ENCODE data around the gene OR5B17. TPM values are rescaled to one million over a fixed set of nuclear protein-coding genes. Genes with fewer than 3 reads are reported as not detected.

OR5B17 gene
- total RNA-seq, 1 experiment from 2014 or later: not detected

DNA sequence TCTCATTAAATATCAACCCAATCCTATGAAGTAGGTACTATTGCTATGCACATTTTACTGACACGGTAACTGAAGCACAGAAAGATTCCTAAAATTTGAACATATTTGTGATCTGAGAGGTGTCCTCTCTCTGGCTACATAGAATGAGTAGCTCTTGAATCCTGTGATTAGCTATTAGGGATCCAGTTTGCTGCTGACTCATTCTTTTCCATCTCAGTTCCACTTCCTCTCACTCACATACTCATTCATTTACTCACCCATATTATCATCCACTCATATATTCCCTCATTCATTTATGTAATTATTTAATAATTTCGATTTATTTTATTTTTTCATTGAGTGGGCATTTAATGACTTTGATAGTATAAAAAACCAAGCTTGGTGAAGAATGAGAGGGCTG lies 42.7 kb downstream of the OR5B17 start:
- no peak overlapping the region for H3K4me3 Mint-ChIP-seq
- no peak overlapping the region for H3K27ac Mint-ChIP-seq
- H3K36me3 Mint-ChIP-seq: peaks cover 7% of the 10 kb centered on the region
- H3K4me1 Mint-ChIP-seq: no peaks in the 10 kb centered on the region
- no peak for DNase-seq (ENCODE audit: low spot score)
- H3K9me3 Mint-ChIP-seq: peaks cover 30% of the 10 kb centered on the region
- TF ChIP-seq NFYB (CRISPR knock-in tag; conservative IDR thresholded peaks at IDR 0.05; ENCODE audit: low read depth): no peak
- TF ChIP-seq, protein P1, sequence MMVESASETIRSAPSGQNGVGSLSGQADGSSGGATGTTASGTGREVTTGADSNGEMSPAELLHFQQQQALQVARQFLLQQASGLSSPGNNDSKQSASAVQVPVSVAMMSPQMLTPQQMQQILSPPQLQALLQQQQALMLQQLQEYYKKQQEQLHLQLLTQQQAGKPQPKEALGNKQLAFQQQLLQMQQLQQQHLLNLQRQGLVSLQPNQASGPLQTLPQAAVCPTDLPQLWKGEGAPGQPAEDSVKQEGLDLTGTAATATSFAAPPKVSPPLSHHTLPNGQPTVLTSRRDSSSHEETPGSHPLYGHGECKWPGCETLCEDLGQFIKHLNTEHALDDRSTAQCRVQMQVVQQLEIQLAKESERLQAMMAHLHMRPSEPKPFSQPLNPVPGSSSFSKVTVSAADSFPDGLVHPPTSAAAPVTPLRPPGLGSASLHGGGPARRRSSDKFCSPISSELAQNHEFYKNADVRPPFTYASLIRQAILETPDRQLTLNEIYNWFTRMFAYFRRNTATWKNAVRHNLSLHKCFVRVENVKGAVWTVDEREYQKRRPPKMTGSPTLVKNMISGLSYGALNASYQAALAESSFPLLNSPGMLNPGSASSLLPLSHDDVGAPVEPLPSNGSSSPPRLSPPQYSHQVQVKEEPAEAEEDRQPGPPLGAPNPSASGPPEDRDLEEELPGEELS (CRISPR knock-in tag; IDR thresholded peaks at IDR 0.05): no peak
- TF ChIP-seq, protein P2, sequence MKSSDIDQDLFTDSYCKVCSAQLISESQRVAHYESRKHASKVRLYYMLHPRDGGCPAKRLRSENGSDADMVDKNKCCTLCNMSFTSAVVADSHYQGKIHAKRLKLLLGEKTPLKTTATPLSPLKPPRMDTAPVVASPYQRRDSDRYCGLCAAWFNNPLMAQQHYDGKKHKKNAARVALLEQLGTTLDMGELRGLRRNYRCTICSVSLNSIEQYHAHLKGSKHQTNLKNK (CRISPR knock-in tag; IDR thresholded peaks at IDR 0.05): no peak
- TF ChIP-seq, protein P3, sequence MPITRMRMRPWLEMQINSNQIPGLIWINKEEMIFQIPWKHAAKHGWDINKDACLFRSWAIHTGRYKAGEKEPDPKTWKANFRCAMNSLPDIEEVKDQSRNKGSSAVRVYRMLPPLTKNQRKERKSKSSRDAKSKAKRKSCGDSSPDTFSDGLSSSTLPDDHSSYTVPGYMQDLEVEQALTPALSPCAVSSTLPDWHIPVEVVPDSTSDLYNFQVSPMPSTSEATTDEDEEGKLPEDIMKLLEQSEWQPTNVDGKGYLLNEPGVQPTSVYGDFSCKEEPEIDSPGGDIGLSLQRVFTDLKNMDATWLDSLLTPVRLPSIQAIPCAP (CRISPR knock-in tag; IDR thresholded peaks at IDR 0.05): no peak
- TF ChIP-seq CBFB (CRISPR knock-in tag; IDR thresholded peaks at IDR 0.05; ENCODE audit: low read depth): no peak
- TF ChIP-seq, protein P4, sequence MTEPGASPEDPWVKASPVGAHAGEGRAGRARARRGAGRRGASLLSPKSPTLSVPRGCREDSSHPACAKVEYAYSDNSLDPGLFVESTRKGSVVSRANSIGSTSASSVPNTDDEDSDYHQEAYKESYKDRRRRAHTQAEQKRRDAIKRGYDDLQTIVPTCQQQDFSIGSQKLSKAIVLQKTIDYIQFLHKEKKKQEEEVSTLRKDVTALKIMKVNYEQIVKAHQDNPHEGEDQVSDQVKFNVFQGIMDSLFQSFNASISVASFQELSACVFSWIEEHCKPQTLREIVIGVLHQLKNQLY (CRISPR knock-in tag; IDR thresholded peaks at IDR 0.05): no peak
- TF ChIP-seq CREM (CRISPR knock-in tag; IDR thresholded peaks at IDR 0.05): no peak
- no peak for TF ChIP-seq MYBL2 (CRISPR knock-in tag; IDR thresholded peaks at IDR 0.05)
- no peak for TF ChIP-seq NR1H2 (CRISPR knock-in tag; IDR thresholded peaks at IDR 0.05)
- ATAC-seq: no peak
- POLR2A ChIA-PET: no interaction called here
- peaks cover 2% of the 10 kb centered on the region; the same call in 1 of the 2 replicates for H3K27me3 Mint-ChIP-seq (ENCODE audit: low read depth)
- CTCF ChIA-PET: interaction anchor here (0.6 kb wide), 1 partner anchor 970 kb away, joined by 4 read pairs; no protein-coding TSS in a partner anchor

Other genes starting within 250 kb of the OR5B17 start
- not detected in 3 replicates for gene OR9I1, start 233.5 kb downstream of the OR5B17 start, total RNA-seq (2021)
- not detected in 3 replicates for gene OR9Q2, start 170.0 kb downstream of the OR5B17 start, total RNA-seq (2021)
- not detected in 3 replicates for gene OR1S2, start 154.9 kb downstream of the OR5B17 start, total RNA-seq (2021)
- not detected in 3 replicates for gene OR1S1, start 146.3 kb downstream of the OR5B17 start, total RNA-seq (2021)
- gene OR10Q1, start 130.2 kb downstream of the OR5B17 start, total RNA-seq (2021): not detected in 3 replicates
- not detected in 3 replicates for gene OR10W1, start 90.8 kb downstream of the OR5B17 start, total RNA-seq (2021)
- not detected in 3 replicates for gene OR5B3, start 47.8 kb upstream of the OR5B17 start, total RNA-seq (2021)
- not detected in 3 replicates for gene OR5B2, start 69.1 kb upstream of the OR5B17 start, total RNA-seq (2021)
- gene OR5B12, start 83.2 kb upstream of the OR5B17 start, total RNA-seq (2021): not detected in 3 replicates
- not detected in 3 replicates for gene OR5B21, start 149.0 kb upstream of the OR5B17 start, total RNA-seq (2021)
- gene LPXN, start 216.8 kb upstream of the OR5B17 start, total RNA-seq (2021): 2.1 to 2.7 TPM (median 2.6 TPM) in 3 replicates
- gene ZFP91, start 220.0 kb upstream of the OR5B17 start, total RNA-seq (2021): 27.0 to 29.0 TPM (median 28.1 TPM) in 3 replicates